Thyroid gland (tissue), 4 donors: Measurements from ENCODE around the gene TMEM92.

Source experiments
- POLR2A ChIP-seq, 2 donors: fragments of 450-650 bp; IDR thresholded peaks; one replicate each; pipeline ENCODE4 v1.6.1; 2017; ENCODE audit warnings: antibody characterized with exemption in 2 of 2, mild to moderate bottlenecking in 2 of 2, moderate library complexity in 1 of 2
- TF ChIP-seq, protein P1 (sequence below), 6 experiments: fragments of 200-600 bp in 3 of 6; fragments of 450-650 bp in 3 of 6; sonication (generic) in 3 of 6; IDR thresholded peaks; one replicate each; pipeline ENCODE4 v1.5.1; 2016 to 2019; ENCODE audit warnings: antibody characterized with exemption in 6 of 6, mild to moderate bottlenecking in 2 of 6, inconsistent platforms in 1 of 6, moderate library complexity in 1 of 6

DNA sequence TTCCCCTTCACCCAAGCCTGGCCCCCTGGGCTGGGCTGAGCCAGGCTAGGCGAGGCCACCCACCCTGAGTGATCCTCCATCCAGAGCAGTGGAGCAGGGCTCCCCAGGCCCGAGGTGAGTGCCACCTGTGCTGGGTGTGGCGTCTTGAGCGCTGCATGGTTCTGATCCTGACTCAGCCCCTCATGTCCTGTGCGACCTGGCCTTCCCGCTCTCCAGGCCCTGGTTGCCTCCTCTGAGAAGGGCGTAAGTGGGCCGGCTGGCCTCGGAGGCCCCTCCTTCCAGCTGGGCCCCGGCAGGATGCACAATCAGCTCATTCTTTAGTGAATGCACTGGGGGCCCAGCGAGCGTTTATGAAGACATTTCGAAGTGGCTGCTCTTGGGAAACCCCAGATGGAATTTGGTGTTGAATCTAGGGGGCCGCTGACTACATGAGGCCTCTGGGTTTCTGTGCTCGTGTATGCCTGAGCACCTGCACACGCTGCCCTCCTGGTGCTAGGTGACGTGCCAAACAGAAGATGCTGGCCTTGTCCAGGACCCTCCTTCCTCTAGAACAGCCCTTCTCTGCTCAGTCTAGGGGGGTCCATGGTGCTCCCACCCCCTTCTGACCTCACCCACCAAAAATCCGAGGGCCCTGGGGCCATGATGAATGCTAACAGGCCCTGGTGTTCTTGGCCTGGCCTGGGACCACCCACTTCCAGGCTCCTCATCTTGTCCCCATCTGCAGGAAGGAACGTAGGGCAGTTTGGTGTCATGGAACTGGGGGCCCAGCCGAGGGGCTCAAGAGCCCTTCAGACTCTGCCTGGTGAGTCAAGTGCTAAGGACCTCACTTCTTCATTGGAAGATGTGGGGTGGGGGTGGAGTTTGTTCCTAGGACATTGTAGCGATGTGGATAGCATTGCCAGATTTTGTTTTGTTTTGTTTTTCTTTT, 3.6 kb upstream of the TMEM92 start:
- TF ChIP-seq, protein P1, sequence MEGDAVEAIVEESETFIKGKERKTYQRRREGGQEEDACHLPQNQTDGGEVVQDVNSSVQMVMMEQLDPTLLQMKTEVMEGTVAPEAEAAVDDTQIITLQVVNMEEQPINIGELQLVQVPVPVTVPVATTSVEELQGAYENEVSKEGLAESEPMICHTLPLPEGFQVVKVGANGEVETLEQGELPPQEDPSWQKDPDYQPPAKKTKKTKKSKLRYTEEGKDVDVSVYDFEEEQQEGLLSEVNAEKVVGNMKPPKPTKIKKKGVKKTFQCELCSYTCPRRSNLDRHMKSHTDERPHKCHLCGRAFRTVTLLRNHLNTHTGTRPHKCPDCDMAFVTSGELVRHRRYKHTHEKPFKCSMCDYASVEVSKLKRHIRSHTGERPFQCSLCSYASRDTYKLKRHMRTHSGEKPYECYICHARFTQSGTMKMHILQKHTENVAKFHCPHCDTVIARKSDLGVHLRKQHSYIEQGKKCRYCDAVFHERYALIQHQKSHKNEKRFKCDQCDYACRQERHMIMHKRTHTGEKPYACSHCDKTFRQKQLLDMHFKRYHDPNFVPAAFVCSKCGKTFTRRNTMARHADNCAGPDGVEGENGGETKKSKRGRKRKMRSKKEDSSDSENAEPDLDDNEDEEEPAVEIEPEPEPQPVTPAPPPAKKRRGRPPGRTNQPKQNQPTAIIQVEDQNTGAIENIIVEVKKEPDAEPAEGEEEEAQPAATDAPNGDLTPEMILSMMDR (IDR thresholded peaks at IDR 0.05), result no peak
- no peak for TF ChIP-seq POLR2A (IDR thresholded peaks at IDR 0.05)
